Ramos (cell line): ENCODE data around the gene NXPH1.

Experiments used
- in situ Hi-C: fragments of 300-500 bp; cut with MboI; formaldehyde crosslinking; loops from one replicate; pipeline ENCODE4 v1.14.3; 2022; ENCODE audit warnings: low sequenced_read_pairs; ENCODE audit not compliant: unreplicated experiment

NXPH1 gene

GRCh38 chr7:8491106-8491505, 57.7 kb downstream of the NXPH1 start:
- in situ Hi-C loops = no loop called here

GRCh38 chr7:8491544-8492489, 58.4 kb downstream of the NXPH1 start:
- in situ Hi-C loops = no loop called here

- in situ Hi-C loops = no loop called here
These were observed 65.7 kb downstream of the NXPH1 start for GRCh38 chr7:8499128-8499527.

GRCh38 chr7:8500286-8500685, 66.9 kb downstream of the NXPH1 start:
- in situ Hi-C loops = no loop called here

- in situ Hi-C loops = no loop called here
These were observed 74.2 kb downstream of the NXPH1 start for GRCh38 chr7:8507566-8507965.

GRCh38 chr7:8509621-8510020, 76.2 kb downstream of the NXPH1 start:
- in situ Hi-C loops = no loop called here

GRCh38 chr7:8511855-8512254, 78.4 kb downstream of the NXPH1 start:
- in situ Hi-C loops = no loop called here

GRCh38 chr7:8514781-8515519, 81.5 kb downstream of the NXPH1 start:
- in situ Hi-C loops = no loop called here

GRCh38 chr7:8515640-8516185, 82.3 kb downstream of the NXPH1 start:
- in situ Hi-C loops = no loop called here

GRCh38 chr7:8516976-8517375, 83.6 kb downstream of the NXPH1 start:
- in situ Hi-C loops = no loop called here

GRCh38 chr7:8528311-8528710, 94.9 kb downstream of the NXPH1 start:
- in situ Hi-C loops = no loop called here

- in situ Hi-C loops = no loop called here
These were observed 98.6 kb downstream of the NXPH1 start for GRCh38 chr7:8531991-8532515.

- in situ Hi-C loops = no loop called here
These were observed 103.0 kb downstream of the NXPH1 start for GRCh38 chr7:8536431-8536830.

GRCh38 chr7:8549046-8549445, 115.6 kb downstream of the NXPH1 start:
- in situ Hi-C loops = no loop called here

- in situ Hi-C loops = no loop called here
These were observed 127.1 kb downstream of the NXPH1 start for GRCh38 chr7:8560501-8560900.

GRCh38 chr7:8561449-8561848, 128.0 kb downstream of the NXPH1 start:
- in situ Hi-C loops = no loop called here

- in situ Hi-C loops = no loop called here
These were observed 130.9 kb downstream of the NXPH1 start for GRCh38 chr7:8564281-8564680.

GRCh38 chr7:8566016-8566415, 132.6 kb downstream of the NXPH1 start:
- in situ Hi-C loops = no loop called here

- in situ Hi-C loops = no loop called here
These were observed 134.2 kb downstream of the NXPH1 start for GRCh38 chr7:8567626-8568025.

- in situ Hi-C loops = no loop called here
These were observed 146.3 kb downstream of the NXPH1 start for GRCh38 chr7:8579661-8580194.

- in situ Hi-C loops = no loop called here
These were observed 148.4 kb downstream of the NXPH1 start for GRCh38 chr7:8581842-8582241.
